Keratinocyte (primary cell): ENCODE measurements around the gene AGAP5. TPM values are rescaled to one million over a fixed set of nuclear protein-coding genes. Genes with fewer than 3 reads are reported as not detected.
"Not testable (repeated sequence)": the region's sequence is repeated elsewhere in the genome, so short reads cannot be mapped to it uniquely, and the experiment has no call there.

Experiments
- DNase-seq: peaks from one replicate; pipeline ENCODE4 v3.0.0-alpha.2; 2011; ENCODE audit warnings: low read depth, missing footprints, low spot score
- FAIRE-seq: peaks from 2 replicates; lab custom pipeline; 2011; peaks lifted over from hg19 to GRCh38; lab: Jason Lieb, UNC
- H2AFZ ChIP-seq: 2 replicates; pipeline ENCODE4 v1.6.0; 2012; ENCODE audit warnings: low read length, control low read depth, inconsistent platforms; ENCODE audit not compliant: control insufficient read depth
- H3K27ac ChIP-seq: 2 replicates; pipeline ENCODE4 v1.5.1; 2011; ENCODE audit warnings: low read length; ENCODE audit not compliant: control insufficient read depth, insufficient read depth
- H3K27me3 ChIP-seq: 3 replicates; pipeline ENCODE4 v1.6.0; 2011; ENCODE audit warnings: low read length; ENCODE audit not compliant: control insufficient read depth, insufficient read depth; ENCODE audit errors: extremely low read depth
- H3K36me3 ChIP-seq, 2 experiments: 2 replicates in 1 of 2; 3 replicates in 1 of 2; pipeline ENCODE4 v1.5.1; 2011; ENCODE audit warnings: low read length in 2 of 2, mild to moderate bottlenecking in 1 of 2; ENCODE audit not compliant: control insufficient read depth in 2 of 2, insufficient read depth in 2 of 2; ENCODE audit errors: extremely low read depth in 1 of 2
- H3K4me1 ChIP-seq: 3 replicates; pipeline ENCODE4 v1.5.1; 2011; ENCODE audit warnings: low read length; ENCODE audit not compliant: control insufficient read depth, insufficient read depth; ENCODE audit errors: extremely low read depth
- H3K4me2 ChIP-seq: 3 replicates; pipeline ENCODE4 v1.6.0; 2011; ENCODE audit warnings: low read depth, low read length; ENCODE audit not compliant: control insufficient read depth, insufficient read depth; ENCODE audit errors: extremely low read depth
- H3K4me3 ChIP-seq, 3 experiments: fragments of 200-600 bp in 1 of 3; sonication (generic) in 1 of 3; 2 replicates in 2 of 3; 3 replicates in 1 of 3; pipeline ENCODE4 v1.5.1; 2011 to 2016; ENCODE audit warnings: low read length in 3 of 3, mild to moderate bottlenecking in 3 of 3, control low read depth in 2 of 3, inconsistent platforms in 1 of 3, low read depth in 1 of 3, mixed read lengths in 1 of 3, mixed run types in 1 of 3, moderate library complexity in 1 of 3; ENCODE audit not compliant: control insufficient read depth in 2 of 3, insufficient read depth in 2 of 3; ENCODE audit errors: extremely low read depth in 1 of 3
- H3K79me2 ChIP-seq: 2 replicates; pipeline ENCODE4 v1.6.0; 2012; ENCODE audit warnings: low read length; ENCODE audit not compliant: control insufficient read depth, insufficient read depth
- H3K9ac ChIP-seq: 3 replicates; pipeline ENCODE4 v1.6.0; 2011; ENCODE audit warnings: low read length; ENCODE audit not compliant: control insufficient read depth, insufficient read depth; ENCODE audit errors: extremely low read depth
- H3K9me1 ChIP-seq: 3 replicates; pipeline ENCODE4 v1.6.0; 2011; ENCODE audit warnings: low read length; ENCODE audit not compliant: control insufficient read depth, insufficient read depth; ENCODE audit errors: extremely low read depth
- H3K9me3 ChIP-seq: 2 replicates; pipeline ENCODE4 v1.5.1; 2012; ENCODE audit warnings: low read depth, low read length; ENCODE audit not compliant: control insufficient read depth
- H4K20me1 ChIP-seq: 3 replicates; pipeline ENCODE4 v1.6.0; 2011; ENCODE audit warnings: low read length; ENCODE audit not compliant: control insufficient read depth, insufficient read depth; ENCODE audit errors: extremely low read depth
- dilution Hi-C: fragments of 300-500 bp; cut with MboI; formaldehyde crosslinking; loops from one replicate; pipeline ENCODE4 v1.7.0; 2020; ENCODE audit warnings: low sequenced_read_pairs; ENCODE audit not compliant: extremely low pct_ligation_motif_present
- polyA plus RNA-seq, 5 experiments: library from polyadenylated mRNA; depleted of rRNA in 3 of 5; stranded (reverse) in 3 of 5; stranded (forward) in 1 of 5; unstranded in 1 of 5; fragments of >200 nt; gene quantifications; 1 replicate in 1 of 5; 2 replicates in 3 of 5; 3 replicates in 1 of 5; pipeline versions ENCODE4 v1.2.1 to v1.2.3, GENCODE V29; 2011 to 2012; ENCODE audit warnings: missing spikeins in 2 of 5, low read depth in 1 of 5, low replicate concordance in 1 of 5

The AGAP5 gene
- polyA plus RNA-seq, 1 donor (not counting 4 experiments of a cell fraction or from before 2014, with no cell fraction given) = 3.6 TPM

DNA sequence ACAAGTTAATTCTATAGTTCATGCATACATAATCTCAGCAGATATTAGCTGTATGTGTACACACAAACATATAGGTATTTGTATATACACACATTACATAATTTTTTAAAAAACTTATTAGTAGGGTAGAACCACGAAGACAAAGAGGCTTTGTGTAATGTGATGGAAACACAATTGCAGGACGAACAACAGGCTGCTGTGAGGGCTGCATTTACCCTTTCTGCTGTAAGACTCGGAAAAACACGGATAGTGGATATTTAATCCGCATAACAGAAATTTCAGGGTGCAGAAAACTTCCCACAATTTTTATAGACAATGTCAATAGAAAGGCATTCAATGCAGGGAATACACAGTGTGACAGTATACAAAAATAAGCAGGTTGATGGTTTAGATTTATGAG lies 13.8 kb upstream of the AGAP5 start:
- DNase-seq, H2AFZ ChIP-seq, H3K9me3 ChIP-seq, H3K4me1 ChIP-seq, H3K9me1 ChIP-seq, dilution Hi-C loops, H3K27me3 ChIP-seq, H4K20me1 ChIP-seq, H3K79me2 ChIP-seq, H3K36me3 ChIP-seq, H3K27ac ChIP-seq, H3K4me3 ChIP-seq, H3K4me2 ChIP-seq, FAIRE-seq, H3K9ac ChIP-seq: not testable (repeated sequence)

- H3K27me3 ChIP-seq, H3K79me2 ChIP-seq, dilution Hi-C loops, H4K20me1 ChIP-seq, H3K9ac ChIP-seq, H2AFZ ChIP-seq, DNase-seq, H3K4me1 ChIP-seq, H3K4me3 ChIP-seq, H3K9me1 ChIP-seq, H3K9me3 ChIP-seq, H3K27ac ChIP-seq, H3K4me2 ChIP-seq, H3K36me3 ChIP-seq, FAIRE-seq: not testable (repeated sequence)
Measured at GRCh38 chr10:73708122-73708521, 10.2 kb upstream of the AGAP5 start.

DNA sequence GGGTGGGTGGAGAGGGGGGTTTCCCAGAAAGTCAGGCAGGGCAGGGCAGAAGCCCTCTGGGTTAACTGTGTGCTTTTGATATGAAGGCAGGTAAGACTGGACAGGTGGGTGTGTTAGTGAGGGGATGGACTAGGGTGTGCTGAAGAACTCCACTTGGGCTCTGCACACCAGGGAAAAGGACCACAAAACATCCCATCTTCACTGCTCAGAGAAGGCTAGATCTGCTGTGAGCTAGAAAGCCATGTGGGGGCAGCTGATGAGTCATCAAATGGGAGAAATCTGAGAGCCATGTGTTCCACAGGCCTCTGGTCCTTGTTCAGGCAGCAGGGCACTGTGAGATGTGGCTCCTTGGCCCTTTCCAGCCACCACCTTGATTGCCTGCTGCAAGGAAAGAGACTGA lies 9.7 kb upstream of the AGAP5 start:
- H3K27me3 ChIP-seq, dilution Hi-C loops, H2AFZ ChIP-seq, H3K4me1 ChIP-seq, H3K9me3 ChIP-seq, H3K4me3 ChIP-seq, H3K36me3 ChIP-seq, H3K27ac ChIP-seq, DNase-seq, H3K79me2 ChIP-seq, H3K9ac ChIP-seq, H3K4me2 ChIP-seq, H4K20me1 ChIP-seq, FAIRE-seq, H3K9me1 ChIP-seq: not testable (repeated sequence)

GRCh38 chr10:73706488-73706887 lies 8.6 kb upstream of the AGAP5 start:
- H4K20me1 ChIP-seq, H3K4me1 ChIP-seq, H3K4me3 ChIP-seq, dilution Hi-C loops, H3K36me3 ChIP-seq, H3K27ac ChIP-seq, H3K9me3 ChIP-seq, H3K9me1 ChIP-seq, H3K27me3 ChIP-seq, H3K79me2 ChIP-seq, FAIRE-seq, H2AFZ ChIP-seq, H3K9ac ChIP-seq: not testable (repeated sequence)
- DNase-seq = peak; percentile 7
- H3K4me2 ChIP-seq = peak overlapping the region; percentile 10

DNA sequence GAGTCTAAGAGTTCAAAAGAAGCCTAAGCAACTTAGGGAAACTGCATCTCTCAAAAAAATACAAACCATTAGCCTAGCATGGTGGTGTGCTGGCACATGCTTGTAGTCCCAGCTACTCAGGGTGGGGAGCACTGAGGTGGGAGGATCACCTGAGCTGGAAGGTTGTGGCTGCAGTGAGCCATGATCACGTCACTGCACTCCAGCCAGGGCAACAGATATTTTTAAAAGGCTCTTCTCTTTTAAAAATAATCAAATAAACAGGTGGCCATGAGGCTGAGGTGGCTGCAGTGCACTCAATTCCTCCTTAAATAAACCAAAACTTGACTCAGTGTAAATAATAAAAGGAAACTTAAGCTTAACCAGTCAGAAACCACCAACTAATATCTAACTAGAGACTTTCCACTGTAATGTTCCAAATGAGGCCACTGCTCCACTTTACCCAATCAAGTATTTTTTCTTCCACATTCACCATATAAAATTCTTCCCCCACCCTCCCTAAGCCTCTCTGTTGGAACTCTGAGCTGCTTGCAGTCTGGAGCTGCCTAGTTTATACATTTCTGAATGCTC lies 7.7 kb upstream of the AGAP5 start:
- H3K4me2 ChIP-seq, FAIRE-seq: not testable (repeated sequence)

More for the DNA sequence above, 7.7 kb upstream of the AGAP5 start:
- DNase-seq, H2AFZ ChIP-seq, H4K20me1 ChIP-seq, H3K27ac ChIP-seq, H3K9me1 ChIP-seq, dilution Hi-C loops, H3K36me3 ChIP-seq, H3K79me2 ChIP-seq, H3K4me1 ChIP-seq, H3K27me3 ChIP-seq, H3K9ac ChIP-seq, H3K4me3 ChIP-seq, H3K9me3 ChIP-seq: not testable (repeated sequence)
